Retinal pigment epithelial cell (primary cell): Measurements from ENCODE around the gene RASSF5.

Source experiments
- DNase-seq: peaks from one replicate; pipeline ENCODE4 v3.0.0-alpha.2; 2010; ENCODE audit warnings: low read depth
- H3K4me3 ChIP-seq: 2 replicates; pipeline ENCODE4 v1.5.1; 2011; ENCODE audit warnings: mild to moderate bottlenecking, low read length, control low read depth, moderate library complexity
- TF ChIP-seq, protein P1 (sequence below): conservative IDR thresholded peaks from 2 replicates; pipeline ENCODE4 v1.5.1; 2011; ENCODE audit warnings: low read depth, low read length, control low read depth, inconsistent platforms

RASSF5 gene

DNA sequence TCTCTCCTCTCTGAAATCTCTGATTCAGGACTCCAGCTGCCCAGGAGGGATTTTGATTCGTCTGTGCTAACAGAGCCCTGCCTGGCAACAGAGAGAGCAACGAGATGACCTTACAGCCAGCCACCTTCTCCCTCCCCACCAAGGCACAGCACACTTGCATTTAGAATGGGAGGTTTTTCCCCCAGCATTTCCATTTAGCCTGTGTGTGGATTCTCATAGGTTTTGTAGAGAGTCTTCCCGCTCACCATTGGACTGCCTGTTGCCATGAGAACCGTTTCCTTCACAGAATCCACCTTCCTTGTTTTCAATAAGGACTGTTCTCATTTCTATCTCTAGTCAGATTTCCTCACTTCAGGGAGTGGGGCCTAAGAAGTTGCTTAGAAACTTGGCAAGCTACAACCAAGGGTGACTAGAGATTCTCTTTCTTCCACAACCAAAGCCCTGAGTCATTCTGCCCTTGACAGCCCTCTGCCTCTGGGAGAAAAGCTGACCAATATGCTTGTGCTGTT, 42.8 kb upstream of the RASSF5 start:
- TF ChIP-seq, protein P1, sequence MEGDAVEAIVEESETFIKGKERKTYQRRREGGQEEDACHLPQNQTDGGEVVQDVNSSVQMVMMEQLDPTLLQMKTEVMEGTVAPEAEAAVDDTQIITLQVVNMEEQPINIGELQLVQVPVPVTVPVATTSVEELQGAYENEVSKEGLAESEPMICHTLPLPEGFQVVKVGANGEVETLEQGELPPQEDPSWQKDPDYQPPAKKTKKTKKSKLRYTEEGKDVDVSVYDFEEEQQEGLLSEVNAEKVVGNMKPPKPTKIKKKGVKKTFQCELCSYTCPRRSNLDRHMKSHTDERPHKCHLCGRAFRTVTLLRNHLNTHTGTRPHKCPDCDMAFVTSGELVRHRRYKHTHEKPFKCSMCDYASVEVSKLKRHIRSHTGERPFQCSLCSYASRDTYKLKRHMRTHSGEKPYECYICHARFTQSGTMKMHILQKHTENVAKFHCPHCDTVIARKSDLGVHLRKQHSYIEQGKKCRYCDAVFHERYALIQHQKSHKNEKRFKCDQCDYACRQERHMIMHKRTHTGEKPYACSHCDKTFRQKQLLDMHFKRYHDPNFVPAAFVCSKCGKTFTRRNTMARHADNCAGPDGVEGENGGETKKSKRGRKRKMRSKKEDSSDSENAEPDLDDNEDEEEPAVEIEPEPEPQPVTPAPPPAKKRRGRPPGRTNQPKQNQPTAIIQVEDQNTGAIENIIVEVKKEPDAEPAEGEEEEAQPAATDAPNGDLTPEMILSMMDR: no peak
- DNase-seq: peak; percentile 77
- no peak overlapping the region for H3K4me3 ChIP-seq

DNA sequence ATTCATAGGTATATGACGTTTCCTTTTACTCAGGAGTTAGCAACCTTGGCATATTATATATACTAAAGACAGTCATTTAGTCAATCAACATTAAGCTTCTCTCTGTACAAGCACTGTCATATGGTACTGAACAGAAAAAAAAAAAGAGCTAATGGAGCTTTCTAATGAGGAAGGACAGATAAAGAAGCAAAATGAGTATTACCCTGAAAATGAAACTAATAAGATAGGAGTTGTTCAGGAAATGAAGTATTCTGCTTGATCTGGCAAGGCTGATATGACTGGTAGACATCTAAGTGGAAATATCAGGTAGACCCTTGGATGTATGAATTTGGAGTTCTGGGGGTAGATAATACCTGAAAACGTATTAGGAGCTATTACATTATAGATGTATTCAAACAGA, 41.4 kb upstream of the RASSF5 start:
- no peak for DNase-seq
- H3K4me3 ChIP-seq: no peak overlapping the region
- TF ChIP-seq, protein P1: no peak

DNA sequence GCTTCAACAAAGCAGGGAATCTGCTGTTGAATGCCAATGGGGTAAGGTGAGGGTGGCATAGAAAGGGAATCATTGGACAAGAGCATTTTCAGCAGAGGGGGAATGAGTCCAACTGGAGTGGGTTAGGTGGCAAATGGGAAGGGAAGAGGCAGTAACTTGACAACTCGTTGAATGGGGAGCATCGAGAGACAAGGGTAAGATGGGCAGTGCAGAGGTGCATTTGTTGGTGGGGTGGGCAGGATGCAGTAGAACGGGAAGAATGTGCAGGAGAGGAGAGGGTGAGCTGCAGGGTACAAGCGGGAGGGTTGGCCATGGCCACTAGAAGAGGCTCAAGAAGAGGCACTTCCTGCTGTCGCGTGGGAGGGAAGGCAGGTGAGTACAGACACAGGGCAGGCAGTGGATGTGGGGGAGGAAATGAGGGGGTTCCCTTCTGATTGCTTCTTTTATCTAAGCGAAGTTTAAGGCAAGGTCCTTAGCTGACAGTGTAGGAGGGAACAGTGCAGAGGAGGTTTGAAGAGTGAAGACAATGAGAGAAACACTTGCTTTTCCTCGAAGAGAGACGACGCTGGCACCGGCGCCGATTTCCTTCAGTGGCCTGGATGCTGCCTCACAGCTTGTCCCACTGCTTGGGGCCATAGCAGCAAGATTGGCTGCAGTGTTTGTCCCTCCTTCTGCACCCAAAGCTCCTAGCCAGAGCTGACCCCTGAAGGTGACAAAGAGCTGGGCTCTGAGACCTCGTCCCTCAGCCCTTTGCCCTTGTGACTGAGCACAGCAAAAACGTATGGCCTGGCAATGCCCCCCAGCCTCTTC, 40.3 kb upstream of the RASSF5 start:
- TF ChIP-seq, protein P1: no peak
- no peak for DNase-seq
- no peak overlapping the region for H3K4me3 ChIP-seq

DNA sequence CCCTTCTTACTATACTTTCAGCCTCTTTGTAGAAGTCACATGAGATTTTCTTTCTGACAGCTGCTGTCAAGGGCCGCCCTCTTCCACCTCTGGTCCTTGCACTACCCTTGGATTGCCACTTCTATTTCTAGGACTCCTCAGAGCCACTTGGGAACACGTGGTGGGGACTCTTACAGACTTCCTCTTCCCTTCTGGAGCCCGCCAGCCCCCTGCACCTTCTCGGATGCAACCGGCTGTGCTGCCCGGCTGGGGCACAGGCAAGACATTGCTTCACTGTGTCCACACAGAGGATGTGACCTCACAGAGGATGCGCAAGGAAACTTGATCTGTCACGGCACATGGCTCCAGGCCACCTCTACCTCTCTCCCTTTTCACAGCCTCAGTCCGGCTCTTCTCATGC, 39.4 kb upstream of the RASSF5 start:
- DNase-seq: no peak
- TF ChIP-seq, protein P1: no peak
- H3K4me3 ChIP-seq: no peak overlapping the region

DNA sequence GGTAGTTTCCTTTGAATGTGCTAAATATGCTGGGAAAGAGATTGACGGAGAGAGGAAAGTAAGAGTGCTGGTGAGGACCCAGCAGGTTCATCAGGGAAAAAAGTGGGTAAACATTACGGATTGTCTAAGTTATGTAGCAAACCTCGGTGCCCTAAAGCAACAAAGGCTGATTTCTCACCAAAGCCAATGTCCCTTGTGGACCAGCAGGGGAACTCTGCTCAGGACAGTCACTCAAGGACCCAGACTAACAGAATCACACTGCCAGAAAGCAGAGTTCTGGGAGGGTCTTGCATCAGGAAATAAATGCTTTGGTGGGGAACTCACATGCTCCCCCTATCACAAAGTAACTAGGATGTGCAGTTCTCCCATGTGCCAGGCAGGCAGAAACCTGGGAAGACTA, 38.8 kb upstream of the RASSF5 start:
- no peak overlapping the region for H3K4me3 ChIP-seq
- TF ChIP-seq, protein P1: peak; percentile 6
- DNase-seq: no peak

DNA sequence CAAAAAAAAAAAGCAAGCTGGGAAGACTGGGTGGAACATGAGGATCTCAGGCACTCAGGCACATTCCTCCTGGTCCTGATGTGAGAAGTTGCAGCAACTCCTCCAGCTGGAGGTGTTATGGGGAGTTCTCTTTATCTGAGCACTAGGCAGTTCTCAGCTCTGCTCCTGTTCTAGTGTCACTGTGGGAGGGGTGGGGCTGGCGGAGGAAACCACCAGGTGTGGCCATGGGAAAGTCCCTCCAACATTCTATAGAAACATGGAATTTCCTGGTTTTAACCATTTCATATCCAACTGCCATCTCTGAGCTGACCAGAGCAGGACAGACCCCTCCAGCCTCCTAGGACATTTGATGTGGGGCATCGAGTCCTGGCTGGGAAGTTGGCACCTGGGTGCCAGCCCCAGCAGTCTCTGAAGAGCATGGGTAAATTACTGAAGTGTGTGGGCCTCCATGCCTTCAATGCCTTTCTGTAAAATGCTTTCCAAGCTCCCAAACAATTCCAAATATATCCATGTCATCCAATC, 37.9 kb upstream of the RASSF5 start:
- H3K4me3 ChIP-seq: no peak overlapping the region
- TF ChIP-seq, protein P1: no peak
- no peak for DNase-seq
